Ishikawa (cell line): Measurements from ENCODE around the gene KRTCAP2.

ENCODE experiments used
- CEBPB ChIP-seq: IDR thresholded peaks from 2 replicates; pipeline ENCODE4 v1.6.1; 2012
- EP300 ChIP-seq: IDR thresholded peaks from 2 replicates; pipeline ENCODE4 v1.6.1; 2012; ENCODE audit warnings: borderline replicate concordance
- TAF1 ChIP-seq: IDR thresholded peaks from 2 replicates; pipeline ENCODE4 v1.6.1; 2012; ENCODE audit warnings: low read depth, mild to moderate bottlenecking
- YY1 ChIP-seq: IDR thresholded peaks from 2 replicates; pipeline ENCODE4 v1.6.1; 2012; ENCODE audit warnings: low read depth

- no peak for TF ChIP-seq CEBPB
- TF ChIP-seq EP300, result no peak
- TF ChIP-seq YY1, result no peak
- TF ChIP-seq TAF1, result no peak
Observed at GRCh38 chr1:155197901-155198546, 24.9 kb upstream of the KRTCAP2 start.
